Kidney glomerular epithelial cell (primary cell): ENCODE results near the gene LAGE3.
A peak's percentile ranks its signal among the peaks of the same experiment; 100 is the strongest.

Source experiments
- DNase-seq: peaks from one replicate; lab custom pipeline; 2025; lab: John Stamatoyannopoulos, UW

LAGE3 gene

DNA sequence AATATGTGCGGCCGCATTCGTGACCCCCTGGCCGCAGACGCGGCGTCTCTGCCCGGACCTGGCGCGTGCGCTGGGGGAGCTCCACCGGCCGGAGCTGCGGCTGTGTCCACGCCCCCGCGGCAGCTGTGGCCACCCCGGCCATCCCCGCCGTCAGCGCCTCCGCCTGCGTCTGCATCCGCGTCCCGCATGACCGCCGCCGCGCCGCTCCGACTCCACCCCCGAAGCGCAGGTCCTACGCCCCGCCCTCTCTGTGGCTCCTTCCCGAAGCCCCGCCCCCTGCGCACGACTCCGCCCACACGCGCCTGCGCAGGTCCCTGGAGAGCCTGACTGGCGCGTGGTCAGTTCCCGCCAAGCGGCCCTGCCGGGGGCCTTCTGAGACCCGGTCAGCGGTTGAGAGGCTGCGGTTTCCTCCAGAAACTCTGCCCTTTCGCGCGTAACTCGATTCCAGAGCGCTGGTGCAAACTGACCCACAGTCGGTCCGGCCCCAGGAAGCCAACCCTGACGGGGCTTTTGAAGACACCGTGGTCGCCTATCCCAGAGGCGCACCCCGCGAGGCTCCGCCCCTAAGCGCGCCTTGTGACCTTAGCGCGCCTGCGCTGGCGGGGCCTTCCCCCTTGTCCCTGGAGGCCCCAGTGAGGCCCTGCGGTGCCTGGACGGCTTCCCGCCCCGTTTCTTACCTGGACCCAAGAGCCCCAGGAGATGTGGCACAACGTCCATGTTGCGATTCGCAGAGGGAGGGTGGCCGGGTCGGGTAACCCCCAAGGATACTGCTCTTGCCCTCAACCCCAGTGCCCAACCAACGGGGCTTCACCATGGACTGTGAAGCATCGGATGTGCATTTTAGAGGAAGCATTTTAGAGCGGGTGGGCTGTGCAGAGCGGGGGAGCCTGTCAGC is at the start of gene LAGE3:
TSS of gene LAGE3 (minus strand) at position 554 of the 895 bp plus-strand sequence. CDS start at position 188, 366 bp downstream.
- peak; percentile 35 for DNase-seq

- peak; percentile 42 for DNase-seq
Observed at GRCh38 chrX:154526901-154527675, 48.0 kb upstream of the LAGE3 start.

GRCh38 chrX:154525606-154526490 is 46.8 kb upstream of the LAGE3 start:
- DNase-seq, result no peak

DNA sequence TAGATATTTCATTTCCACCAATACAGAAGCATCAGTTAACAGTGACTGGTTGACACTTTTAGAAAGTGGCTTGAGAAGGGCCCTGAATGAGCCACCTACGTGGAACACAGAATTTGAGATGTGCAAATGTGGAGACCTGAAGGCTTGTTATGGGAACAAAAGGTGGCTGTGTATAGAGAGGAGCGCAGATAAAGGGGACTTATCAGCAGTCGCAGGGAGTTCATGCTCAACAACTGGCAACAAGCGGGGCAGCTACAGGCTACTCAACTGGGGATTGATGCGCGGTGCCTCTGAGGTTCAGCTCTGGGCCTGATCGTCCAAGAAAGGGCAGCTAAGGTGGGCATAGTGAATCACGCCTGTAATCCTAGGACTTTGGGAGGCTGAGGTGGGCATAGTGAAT is 40.3 kb upstream of the LAGE3 start:
- no peak for DNase-seq

- DNase-seq, result no peak
Observed at GRCh38 chrX:154517101-154517781, 38.2 kb upstream of the LAGE3 start.

DNA sequence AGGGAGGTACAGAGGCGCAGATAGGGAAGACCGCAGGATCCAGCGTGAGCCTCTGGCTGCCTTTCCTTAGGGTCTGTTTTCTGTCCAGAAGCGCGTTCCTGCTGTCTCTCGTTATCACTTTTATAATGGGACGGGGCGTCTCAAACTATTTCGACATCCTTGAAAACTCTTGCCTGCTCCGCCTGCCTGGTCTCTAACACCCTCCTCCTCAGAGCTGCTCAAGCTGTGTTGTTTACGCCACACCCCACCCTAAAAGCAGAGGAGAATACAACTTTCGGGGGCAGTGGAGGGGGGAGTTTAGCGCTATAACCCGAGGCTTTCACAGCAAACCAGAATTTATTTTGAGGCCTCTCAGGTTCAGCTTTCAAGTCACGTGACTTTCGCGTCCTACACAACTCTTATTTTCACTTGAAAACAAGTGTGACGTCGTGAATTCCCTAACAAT is 37.6 kb upstream of the LAGE3 start:
- no peak for DNase-seq

DNA sequence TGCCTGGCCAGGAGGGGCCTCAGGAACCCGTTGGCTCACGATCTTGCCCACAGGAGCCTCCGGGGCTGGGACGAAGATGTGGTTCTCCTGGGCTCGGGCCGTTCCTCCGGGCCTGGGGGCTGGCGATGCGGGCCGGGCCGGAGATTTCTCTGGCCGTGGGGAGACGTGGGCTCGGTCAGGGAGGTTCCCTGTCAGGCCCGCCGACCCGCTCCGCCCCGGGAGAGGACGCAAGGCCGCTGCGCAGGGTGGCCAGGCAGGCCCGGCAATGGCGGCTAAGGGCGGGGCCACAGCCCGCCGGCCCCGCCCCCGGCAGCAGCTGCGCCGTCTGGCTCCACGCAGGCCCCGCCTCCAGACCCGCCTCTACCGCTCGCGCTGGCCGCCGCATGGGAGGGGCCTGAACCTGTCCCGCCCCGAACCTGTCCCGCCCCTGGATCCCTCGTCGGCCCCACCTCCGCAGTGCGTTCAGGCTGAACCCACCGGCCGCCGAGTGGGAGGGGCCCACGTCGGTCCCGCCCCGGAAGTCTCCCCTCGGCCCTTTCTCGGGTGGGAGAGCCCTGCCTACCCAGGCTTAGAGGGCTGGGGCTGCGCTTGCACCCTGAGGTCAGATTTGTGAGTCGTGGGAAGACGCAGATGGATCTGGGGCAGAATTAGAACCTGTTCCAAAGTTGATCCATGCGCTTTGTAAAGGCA is 37.0 kb upstream of the LAGE3 start, which contains the start of gene FAM3A:
TSS of gene FAM3A (minus strand) at position 267 of the 690 bp plus-strand sequence. CDS start 460 bp downstream, outside the sequence.
- DNase-seq, result peak; percentile 77

DNA sequence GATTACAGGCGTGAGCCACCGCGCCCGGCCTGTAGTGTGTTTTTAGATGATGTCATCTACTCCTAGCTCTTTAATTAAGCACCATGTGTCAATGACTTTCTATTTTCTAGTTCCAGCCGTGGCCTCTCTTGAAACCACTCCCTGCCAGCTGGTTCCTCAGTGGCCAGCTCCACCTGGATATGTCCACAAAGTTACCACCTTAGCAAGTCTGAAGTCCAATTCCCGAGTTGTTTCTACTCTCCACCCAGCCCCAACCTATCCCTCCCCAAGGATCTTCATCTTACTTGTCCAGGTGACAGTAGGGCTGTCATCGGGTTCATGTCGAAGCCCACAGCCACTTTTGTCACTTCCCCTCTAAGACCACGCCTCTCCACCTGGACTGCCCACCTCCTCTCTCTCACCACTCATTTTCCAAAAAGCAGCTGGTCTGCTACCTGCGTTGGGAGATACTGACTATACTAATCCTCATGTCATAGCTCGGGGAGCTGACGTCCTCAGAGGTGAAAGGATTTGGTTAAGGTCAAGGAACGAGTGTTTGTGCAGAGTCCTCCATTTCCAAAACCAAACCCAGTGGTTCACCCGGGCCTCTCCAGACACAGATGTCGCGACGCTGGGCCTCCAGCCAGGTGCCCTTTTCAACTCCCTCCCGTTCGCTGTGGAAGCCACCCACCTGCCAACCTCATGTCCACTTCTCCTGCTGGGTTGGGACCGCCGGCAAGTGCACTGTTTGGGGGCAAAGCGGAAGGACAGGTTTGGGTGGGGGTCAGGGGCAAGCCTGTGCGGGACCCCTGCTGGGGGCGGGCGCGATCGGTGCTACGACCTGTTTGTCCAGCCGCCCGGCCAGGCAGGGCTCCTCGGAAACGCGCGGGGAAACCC is 36.2 kb upstream of the LAGE3 start:
- no peak for DNase-seq

DNA sequence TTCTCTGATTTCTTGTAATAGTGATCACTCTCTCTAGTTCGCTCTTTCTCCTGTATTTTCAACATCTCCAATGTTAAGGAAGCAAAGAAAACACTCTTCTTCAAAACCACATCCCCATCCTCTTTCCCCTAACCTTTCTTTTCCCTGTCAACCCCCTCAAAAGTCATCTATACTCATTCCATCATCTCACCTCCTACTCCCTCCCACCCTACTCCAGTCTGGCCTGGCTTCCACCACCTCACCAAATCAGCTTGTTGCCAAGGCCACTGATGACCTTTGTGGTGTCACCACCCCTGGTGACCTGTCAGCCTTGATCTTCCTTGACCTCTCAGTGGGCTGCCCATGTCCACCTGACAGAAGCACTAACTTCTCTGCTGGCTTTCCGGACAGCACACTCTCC is 34.6 kb upstream of the LAGE3 start:
- no peak for DNase-seq

GRCh38 chrX:154512879-154513553 is 33.9 kb upstream of the LAGE3 start:
- no peak for DNase-seq

- DNase-seq, result no peak
Observed at GRCh38 chrX:154511761-154512160, 32.7 kb upstream of the LAGE3 start.

DNA sequence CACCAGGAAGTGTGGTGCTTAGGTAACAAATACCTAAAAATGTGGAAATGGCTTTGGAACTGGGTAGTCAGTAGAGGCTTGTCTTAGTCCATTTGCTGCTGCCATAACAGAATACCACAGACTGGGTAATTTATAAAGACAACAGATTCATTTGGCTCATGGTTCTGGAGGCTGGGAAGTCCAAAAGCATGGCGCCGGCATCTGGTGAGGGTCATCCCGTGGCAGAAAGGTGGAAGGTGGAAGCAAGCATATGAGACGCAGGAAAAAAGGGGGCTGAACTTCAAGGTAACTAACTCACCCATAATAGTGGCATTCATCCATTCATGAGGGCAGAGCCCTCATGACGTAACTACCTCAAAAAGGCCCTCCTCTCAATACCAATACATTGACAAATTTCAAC is 30.4 kb upstream of the LAGE3 start:
- no peak for DNase-seq

GRCh38 chrX:154508384-154508745 is 29.3 kb upstream of the LAGE3 start:
- no peak for DNase-seq

DNA sequence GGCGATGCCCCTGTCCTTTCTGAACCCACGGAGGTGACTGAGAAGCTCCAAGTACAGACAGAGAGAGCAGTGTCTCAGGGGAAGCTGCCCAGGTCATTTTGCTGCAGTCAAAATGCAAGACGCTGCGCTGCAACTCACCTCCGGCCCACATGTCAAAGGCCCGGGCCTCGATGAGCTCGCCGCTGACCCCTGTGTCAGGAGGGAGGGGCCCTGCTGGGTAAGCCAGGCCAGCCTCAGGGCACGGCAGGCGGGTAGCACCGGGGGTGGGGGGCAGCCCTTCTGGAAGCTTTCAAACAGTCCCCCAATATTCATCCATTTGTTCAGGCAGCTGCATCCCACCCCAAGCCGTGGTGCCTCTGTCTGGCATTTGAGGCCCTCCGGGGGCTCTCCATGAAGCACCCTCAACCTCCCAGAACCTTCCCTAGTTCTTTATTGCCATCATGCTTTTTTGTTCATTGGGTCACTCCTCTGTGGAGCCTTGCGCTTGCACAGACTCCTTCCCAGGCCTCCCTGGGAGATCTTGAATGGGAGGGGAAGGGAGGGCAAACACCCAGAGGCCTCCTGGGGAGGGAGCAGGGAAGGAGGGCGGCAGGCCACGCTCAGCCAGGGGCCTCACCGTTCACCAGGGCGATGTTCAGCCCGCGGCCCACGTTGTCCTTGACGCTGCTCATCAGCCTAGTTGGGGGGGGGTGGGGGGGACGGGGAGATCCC is 28.7 kb upstream of the LAGE3 start:
- no peak for DNase-seq

DNA sequence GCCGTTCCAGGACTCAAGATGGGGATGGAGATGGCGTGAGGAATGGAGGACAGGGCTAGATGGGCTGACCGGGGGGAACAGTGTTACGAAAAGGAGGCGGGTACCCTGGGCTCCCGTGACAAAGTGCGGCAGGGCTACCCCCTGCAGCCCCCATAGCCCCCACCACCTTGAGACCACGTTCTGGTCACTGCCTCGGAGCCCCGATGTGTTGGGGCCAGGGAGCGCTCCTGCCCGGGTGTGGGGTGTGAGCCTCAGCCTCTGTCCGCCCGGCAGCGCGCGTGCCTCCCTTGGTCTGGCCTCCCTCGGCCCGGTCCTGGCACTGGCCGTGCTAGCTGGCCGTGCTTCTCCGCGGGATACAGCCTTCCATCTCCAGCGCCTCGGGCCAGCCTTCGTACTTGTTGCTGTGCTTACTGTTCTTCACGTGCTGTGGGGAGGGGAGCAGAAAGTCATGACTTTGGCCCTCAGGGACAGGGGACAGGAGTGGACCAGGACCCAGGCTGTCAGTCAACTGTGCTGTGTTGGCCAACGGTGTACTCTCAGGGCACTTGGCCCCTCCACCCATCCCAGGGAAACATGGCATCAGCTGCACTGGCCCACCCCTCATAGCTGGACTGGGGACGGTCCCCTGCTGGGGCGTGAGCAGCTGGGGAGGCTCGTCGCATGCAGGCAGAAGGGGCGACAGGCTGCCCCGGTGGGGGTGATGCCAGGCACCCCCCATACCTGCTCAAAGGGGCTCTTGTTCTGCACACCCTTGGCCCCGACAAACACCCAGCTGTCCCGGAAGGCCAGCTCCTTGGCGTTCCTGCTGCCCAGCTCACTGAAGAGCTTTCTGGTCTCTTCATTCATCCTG is 27.6 kb upstream of the LAGE3 start:
- DNase-seq, result no peak

- no peak for DNase-seq
Observed at GRCh38 chrX:154505734-154506133, 26.7 kb upstream of the LAGE3 start.

DNA sequence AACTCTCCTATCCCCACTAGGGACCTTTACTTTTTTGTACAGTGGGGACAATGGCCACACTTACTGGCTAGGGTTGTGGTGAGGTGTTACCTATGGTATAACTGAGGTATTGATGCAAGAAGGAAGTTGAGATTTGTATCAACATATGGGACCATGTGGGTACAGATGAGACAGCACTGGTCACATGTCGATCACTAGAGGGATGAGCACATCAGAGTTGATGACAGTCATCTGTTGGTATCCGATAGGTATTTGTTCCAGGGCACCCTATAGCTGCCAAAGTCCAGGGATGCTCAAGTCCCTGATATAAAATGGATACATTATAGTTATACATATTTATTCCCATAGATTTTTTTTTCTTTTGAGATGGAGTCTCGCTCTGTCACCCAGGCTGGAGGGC is 23.9 kb upstream of the LAGE3 start:
- no peak for DNase-seq

DNA sequence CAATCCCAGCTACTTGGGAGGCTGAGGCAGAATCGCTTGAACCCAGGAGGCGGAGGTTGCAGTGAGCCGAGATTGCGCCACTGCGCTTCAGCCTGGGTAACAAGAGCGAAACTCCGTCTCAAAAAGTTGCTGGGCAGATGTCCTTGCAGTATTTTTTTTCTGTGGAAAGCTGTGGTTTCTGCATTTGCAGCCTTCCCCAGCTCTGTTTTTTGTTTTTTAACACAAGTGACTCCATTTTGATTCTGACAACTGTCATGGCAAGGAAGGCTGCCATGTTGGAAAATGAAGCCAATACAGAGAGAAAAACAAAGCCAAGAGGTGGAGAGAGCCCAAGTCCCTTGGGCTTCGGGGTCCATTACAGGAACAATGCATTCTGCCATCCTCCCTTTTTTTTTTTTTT is 23.0 kb upstream of the LAGE3 start:
- DNase-seq, result no peak
